B cell (primary cell): ENCODE data around the gene AMN1. TPM values are rescaled to one million over a fixed set of nuclear protein-coding genes. Genes with fewer than 3 reads are reported as not detected.

Experiments
- ATAC-seq: fragments of 200-7000 bp; cut with Tn5 transposase; one replicate; pipeline ENCODE4 v1.10.0; 2021; ENCODE audit warnings: low read depth, mild to moderate bottlenecking, moderate number of reproducible peaks, moderate library complexity
- CTCF ChIA-PET: fragments of 350-600 bp; sonication (Branson Sonifier 250); formaldehyde crosslinking; loops from one replicate; lab custom pipeline; 2021; ENCODE audit warnings: antibody characterized with exemption, inconsistent platforms; lab: Charles Lee
- POLR2A ChIA-PET: fragments of 350-600 bp; sonication (Branson Sonifier 250); formaldehyde crosslinking; loops from one replicate; lab custom pipeline; 2021; ENCODE audit warnings: antibody characterized with exemption; lab: Charles Lee
- DNase-seq: peaks from one replicate; pipeline ENCODE4 v3.0.0; 2013
- H2AFZ ChIP-seq: 2 replicates; pipeline ENCODE4 v1.6.1; 2012; ENCODE audit warnings: mild to moderate bottlenecking, low read depth, low read length; ENCODE audit not compliant: insufficient read depth, poor library complexity, severe bottlenecking
- H3K27ac ChIP-seq, 2 donors: 1 replicate in 1 of 2; 2 replicates in 1 of 2; pipeline ENCODE4 v1.5.1; 2012 to 2013; ENCODE audit warnings: low read length in 2 of 2, mild to moderate bottlenecking in 2 of 2, moderate library complexity in 1 of 2
- H3K27me3 ChIP-seq, 4 experiments: fragments of 200-600 bp in 1 of 4; sonication (generic) in 1 of 4; replicated peaks in 1 of 4; 1 replicate in 2 of 4; 2 replicates in 2 of 4; pipeline versions ENCODE4 v1.6.1 to v1.7.0; 2013 to 2016; ENCODE audit warnings: low read length in 3 of 4, mild to moderate bottlenecking in 2 of 4, mixed read lengths in 1 of 4, moderate library complexity in 1 of 4; ENCODE audit not compliant: insufficient read depth in 4 of 4, control insufficient read depth in 3 of 4; ENCODE audit errors: control extremely low read depth in 1 of 4
- H3K36me3 ChIP-seq, 2 experiments: replicated peaks in 1 of 2; 1 replicate in 1 of 2; 2 replicates in 1 of 2; pipeline versions ENCODE4 v1.6.1 to v1.7.1; 2013; ENCODE audit warnings: low read length in 1 of 2; ENCODE audit not compliant: insufficient read depth in 2 of 2, control insufficient read depth in 1 of 2; ENCODE audit errors: control extremely low read depth in 1 of 2, extremely low read depth in 1 of 2
- H3K4me1 ChIP-seq, 2 donors: fragments of 200-600 bp in 1 of 2; sonication (generic) in 1 of 2; 1 replicate in 1 of 2; 2 replicates in 1 of 2; pipeline versions ENCODE4 v1.5.1 to v1.6.1; 2013 to 2017; ENCODE audit warnings: low read length in 2 of 2; ENCODE audit not compliant: control insufficient read depth in 2 of 2, insufficient read depth in 2 of 2
- H3K4me2 ChIP-seq: replicated peaks from 2 replicates; pipeline ENCODE3; 2012; ENCODE audit warnings: mild to moderate bottlenecking, low read depth, low read length; ENCODE audit not compliant: poor library complexity, severe bottlenecking
- H3K4me3 ChIP-seq, 5 experiments: fragments of 200-600 bp in 1 of 5; sonication (generic) in 1 of 5; 1 replicate in 3 of 5; 2 replicates in 2 of 5; pipeline versions ENCODE4 v1.5.1 to v1.7.0; 2011 to 2016; ENCODE audit warnings: low read length in 4 of 5, mild to moderate bottlenecking in 4 of 5, low read depth in 2 of 5, control low read depth in 1 of 5, moderate library complexity in 1 of 5; ENCODE audit not compliant: insufficient read depth in 1 of 5; ENCODE audit errors: control extremely low read depth in 1 of 5, extremely low read depth in 1 of 5
- H3K79me2 ChIP-seq: fragments of 200-600 bp; sonication (generic); one replicate; pipeline ENCODE4 v1.6.0; 2016; ENCODE audit warnings: low read length; ENCODE audit not compliant: control insufficient read depth, insufficient read depth
- H3K9ac ChIP-seq: fragments of 200-600 bp; sonication (generic); 2 replicates; pipeline ENCODE4 v1.6.1; 2017; ENCODE audit warnings: mild to moderate bottlenecking, low read length, moderate library complexity
- H3K9me3 ChIP-seq, 3 donors: one replicate each; pipeline versions ENCODE4 v1.6.1 to v1.7.1; 2013; ENCODE audit warnings: low read length in 2 of 3; ENCODE audit not compliant: control insufficient read depth in 2 of 3, insufficient read depth in 1 of 3; ENCODE audit errors: control extremely low read depth in 1 of 3
- H4K20me1 ChIP-seq: 2 replicates; pipeline ENCODE4 v1.6.0; 2012; ENCODE audit warnings: mild to moderate bottlenecking, low read length; ENCODE audit not compliant: insufficient read depth, control insufficient read depth, poor library complexity, severe bottlenecking
- H3K27ac Mint-ChIP-seq: one replicate; pipeline ENCODE4 v1.8.0; 2021; ENCODE audit warnings: mixed read lengths
- H3K27me3 Mint-ChIP-seq: one replicate; pipeline ENCODE4 v1.8.0; 2021; ENCODE audit warnings: mixed read lengths
- H3K4me1 Mint-ChIP-seq: one replicate; pipeline ENCODE4 v1.8.0; 2021; ENCODE audit warnings: mixed read lengths
- H3K4me3 Mint-ChIP-seq: one replicate; pipeline ENCODE4 v1.8.0; 2021; ENCODE audit warnings: mixed read lengths
- H3K9me3 Mint-ChIP-seq: one replicate; pipeline ENCODE4 v1.8.0; 2022; ENCODE audit warnings: mixed read lengths; ENCODE audit not compliant: insufficient read depth
- CTCF ChIP-seq: fragments of 200-600 bp; IDR thresholded peaks from one replicate; pipeline ENCODE4 v1.8.0; 2022; ENCODE audit warnings: antibody characterized with exemption, mild to moderate bottlenecking
- EZH2 ChIP-seq: IDR thresholded peaks from 2 replicates; pipeline ENCODE4 v1.6.1; 2012; ENCODE audit warnings: borderline replicate concordance, low read depth, mild to moderate bottlenecking, moderate library complexity, low read length; ENCODE audit not compliant: insufficient read depth, poor library complexity, severe bottlenecking
- WGBS: methylation state at CpG from one replicate; pipeline ENCODE4 v1.1.5; 2013; ENCODE audit warnings: missing lambda C conversion rate; ENCODE audit not compliant: insufficient coverage; 5-methylcytosine and 5-hydroxymethylcytosine counted together
- intact Hi-C: fragments of 100-400 bp; cut with micrococcal nuclease; formaldehyde crosslinking; loops from one replicate; pipeline ENCODE4 v1.10.0; 2022
- polyA plus RNA-seq: library from polyadenylated mRNA; depleted of rRNA; stranded (reverse); fragments of >200 nt; gene quantifications from 2 replicates; pipeline ENCODE4 v1.2.3, GENCODE V29; 2012
- total RNA-seq, 2 donors: library from RNA; stranded (reverse); fragments of 120-200 nt in 1 of 2; gene quantifications; 1 replicate in 1 of 2; 2 replicates in 1 of 2; pipeline versions ENCODE4 v1.2.3 to v1.2.4, GENCODE V29; 2013 to 2022

Gene AMN1
- total and polyA plus RNA-seq, 2 donors (not counting 1 experiment from before 2014, with no cell fraction given): 32.6 to 32.7 TPM

GRCh38 chr12:31729705-31730104, 884 bp upstream of the AMN1 start:
- Histone ChIP-seq H3K4me3 (peak overlapping the region; percentile 74 to 99 (median 85)), H3K27ac (peak overlapping the region; percentile 94 to 96), H3K79me2 (peaks cover 42% of the 10 kb centered on the region), H3K9me3 (peaks cover 1 to 17% (median 6%) of the 10 kb centered on the region in 3 donors), H4K20me1 (no peaks in the 10 kb centered on the region), H3K9ac (peak overlapping the region; percentile 85), H3K4me2 (peak overlapping the region; percentile 76), H3K27me3 (no peaks in the 10 kb centered on the region), H3K36me3 (peaks cover 0 to 4% of the 10 kb centered on the region in 2 experiments), H2AFZ (peak overlapping the region; percentile 97), H3K4me1 (peaks cover 31 to 35% of the 10 kb centered on the region in 2 donors)
- ATAC-seq: no peak
- ChIA-PET CTCF (interaction anchor here (0.9 to 4.0 kb wide), 7 partner anchors 10 to 326 kb away, joined by 3 to 19 read pairs (median 4); no protein-coding TSS in a partner anchor), POLR2A (interaction anchor here (0.6 to 3.2 kb wide), 13 partner anchors 10 to 331 kb away, joined by 3 to 37 read pairs (median 7); partner anchors contain the start of gene RESF1)
- Mint-ChIP-seq H3K27me3 (no peaks in the 10 kb centered on the region), H3K9me3 (peaks cover 7% of the 10 kb centered on the region), H3K4me3 (peak overlapping the region; percentile 98), H3K27ac (peak overlapping the region; percentile 98), H3K4me1 (peaks cover 67% of the 10 kb centered on the region)
- no peak for TF ChIP-seq EZH2
- no peak for TF ChIP-seq CTCF
- DNase-seq: no peak
- intact Hi-C loops: loop anchor here (1.0 to 10.0 kb wide), 8 partner anchors 17 to 403 kb away; partner anchors contain the start of genes DENND5B, ETFBKMT, RESF1 and SINHCAF
- 89% methylated on average over 4 of the region's 4 CpGs for WGBS
